Measurements from ENCODE around the gene ZNF512.

Gene ZNF512

GRCh38 chr2:27638709-27639108 is 55.9 kb downstream of the ZNF512 start:
- no peak for DNase-seq

- DNase-seq = no peak
These were observed 57.9 kb downstream of the ZNF512 start for GRCh38 chr2:27640722-27641245.

- no peak for DNase-seq
These were observed 62.4 kb downstream of the ZNF512 start for GRCh38 chr2:27645197-27645596.

- no peak for DNase-seq
These were observed 64.4 kb downstream of the ZNF512 start for GRCh38 chr2:27647289-27647688.

GRCh38 chr2:27647737-27648136 is 64.9 kb downstream of the ZNF512 start:
- DNase-seq = no peak

- DNase-seq = no peak
These were observed 68.2 kb downstream of the ZNF512 start for GRCh38 chr2:27651056-27651455.

GRCh38 chr2:27652341-27652740 is 69.5 kb downstream of the ZNF512 start:
- no peak for DNase-seq

GRCh38 chr2:27652790-27653189 is 69.9 kb downstream of the ZNF512 start:
- no peak for DNase-seq

- DNase-seq = no peak
These were observed 70.6 kb downstream of the ZNF512 start for GRCh38 chr2:27653397-27653796.

GRCh38 chr2:27655155-27655951 is 72.5 kb downstream of the ZNF512 start:
- no peak for DNase-seq

GRCh38 chr2:27661371-27661770 is 78.5 kb downstream of the ZNF512 start:
- DNase-seq = no peak

- peak; percentile 85 to 90 for DNase-seq
These were observed 80.7 kb downstream of the ZNF512 start, which contains the start of the genes SLC4A1AP and SUPT7L for GRCh38 chr2:27663285-27664153. SLC4A1AP (plus strand) TSS chr2:27663889; CDS start chr2:27663915, 26 bp downstream. SUPT7L (minus strand) TSS chr2:27663614; CDS start chr2:27662192, 1,422 bp downstream.

- DNase-seq = no peak
These were observed 81.3 kb downstream of the ZNF512 start for GRCh38 chr2:27664154-27664574.

GRCh38 chr2:27664622-27665363 is 82.0 kb downstream of the ZNF512 start:
- DNase-seq = no peak

GRCh38 chr2:27667446-27667845 is 84.6 kb downstream of the ZNF512 start:
- DNase-seq = peak; percentile 8 to 20

GRCh38 chr2:27671235-27671634 is 88.4 kb downstream of the ZNF512 start:
- DNase-seq = no peak

All from Kasumi-1 (cell line).